ENCODE results near the gene SLC34A3. TPM values are rescaled to one million over a fixed set of nuclear protein-coding genes. Genes with fewer than 3 reads are reported as not detected.

Gene SLC34A3
- total RNA-seq = 0.25 TPM in 1 of 2 replicates, not detected in the other

DNA sequence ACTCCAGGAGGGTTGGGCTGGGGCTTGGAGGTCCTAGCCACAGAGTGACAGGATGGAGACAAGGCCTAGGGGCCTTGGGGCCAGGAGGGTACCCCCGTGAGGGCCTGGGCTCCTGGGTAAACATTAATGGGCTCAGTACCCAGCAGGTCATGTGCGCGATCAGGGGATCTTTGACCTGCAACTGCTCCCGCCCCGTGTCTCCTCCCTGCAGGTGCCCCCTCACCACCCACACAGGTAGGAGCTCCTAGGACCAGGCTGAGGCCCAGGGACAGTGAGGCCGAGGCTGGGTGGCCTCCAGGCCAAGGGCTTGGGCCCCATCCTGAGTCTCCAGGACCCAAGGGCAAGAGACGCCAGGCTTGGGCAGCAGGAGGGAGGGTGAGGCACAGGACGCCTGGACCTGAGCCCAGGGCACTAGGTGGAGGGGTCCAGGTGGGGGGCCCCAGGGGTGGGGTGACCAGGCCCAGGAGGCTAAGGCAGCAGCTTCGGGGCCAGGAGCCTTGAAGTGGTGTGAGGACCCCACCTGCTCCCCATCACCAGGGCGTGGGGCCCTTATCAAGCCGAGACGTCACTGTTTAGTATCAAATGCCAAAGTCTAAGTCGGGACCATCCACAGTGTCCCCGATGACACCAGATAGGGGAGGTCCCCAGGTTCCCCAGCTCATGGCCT is at the start of gene SLC34A3:
Gene SLC34A3, plus strand, starts transcription at position 197 of the 667 bp plus-strand sequence. CDS start 802 bp downstream, outside the sequence.
- DNase-seq (ENCODE audit: low read depth) = no peak
- Histone ChIP-seq H3K4me3 (ENCODE audit: low read depth, low read length) (no peak within 1 kb of the TSS), H3K27me3 (ENCODE audit: control insufficient read depth, insufficient read depth, low read length) (peaks cover 61% of the 10 kb centered on the region), H3K36me3 (ENCODE audit: control insufficient read depth, insufficient read depth, low read length) (no peaks in the 10 kb centered on the region)
- TF ChIP-seq, protein P1, sequence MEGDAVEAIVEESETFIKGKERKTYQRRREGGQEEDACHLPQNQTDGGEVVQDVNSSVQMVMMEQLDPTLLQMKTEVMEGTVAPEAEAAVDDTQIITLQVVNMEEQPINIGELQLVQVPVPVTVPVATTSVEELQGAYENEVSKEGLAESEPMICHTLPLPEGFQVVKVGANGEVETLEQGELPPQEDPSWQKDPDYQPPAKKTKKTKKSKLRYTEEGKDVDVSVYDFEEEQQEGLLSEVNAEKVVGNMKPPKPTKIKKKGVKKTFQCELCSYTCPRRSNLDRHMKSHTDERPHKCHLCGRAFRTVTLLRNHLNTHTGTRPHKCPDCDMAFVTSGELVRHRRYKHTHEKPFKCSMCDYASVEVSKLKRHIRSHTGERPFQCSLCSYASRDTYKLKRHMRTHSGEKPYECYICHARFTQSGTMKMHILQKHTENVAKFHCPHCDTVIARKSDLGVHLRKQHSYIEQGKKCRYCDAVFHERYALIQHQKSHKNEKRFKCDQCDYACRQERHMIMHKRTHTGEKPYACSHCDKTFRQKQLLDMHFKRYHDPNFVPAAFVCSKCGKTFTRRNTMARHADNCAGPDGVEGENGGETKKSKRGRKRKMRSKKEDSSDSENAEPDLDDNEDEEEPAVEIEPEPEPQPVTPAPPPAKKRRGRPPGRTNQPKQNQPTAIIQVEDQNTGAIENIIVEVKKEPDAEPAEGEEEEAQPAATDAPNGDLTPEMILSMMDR (IDR thresholded peaks at IDR 0.05; ENCODE audit: insufficient read depth, low read length, poor library complexity, severe bottlenecking) = no peak

- DNase-seq (ENCODE audit: low read depth) = no peak
- TF ChIP-seq, protein P1 (IDR thresholded peaks at IDR 0.05; ENCODE audit: insufficient read depth, low read length, poor library complexity, severe bottlenecking) = no peak
- no peaks in the 10 kb centered on the region for H3K36me3 ChIP-seq (ENCODE audit: control insufficient read depth, insufficient read depth, low read length)
Measured at GRCh38 chr9:137181680-137182079, 49.0 kb upstream of the SLC34A3 start.

DNA sequence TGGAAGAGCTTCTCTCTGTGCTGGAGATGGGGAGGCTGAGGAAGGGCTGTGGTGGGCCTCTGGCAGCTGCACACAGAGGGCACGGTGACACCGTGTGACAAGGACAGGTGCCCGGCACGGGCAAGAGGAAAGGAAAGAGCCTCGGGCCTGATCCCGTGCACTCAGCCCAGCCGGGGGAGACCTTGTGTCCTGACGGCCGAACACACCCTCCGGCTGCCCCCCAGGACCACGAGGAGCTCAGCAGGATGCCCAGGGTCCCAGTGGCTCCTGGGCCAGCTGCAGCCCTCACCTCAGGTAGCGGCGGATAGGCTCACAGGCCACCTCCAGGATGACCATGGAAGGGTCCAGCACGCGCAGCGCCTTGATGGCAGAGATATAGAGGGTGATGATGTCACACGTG is 47.9 kb upstream of the SLC34A3 start:
- TF ChIP-seq, protein P1 (IDR thresholded peaks at IDR 0.05; ENCODE audit: insufficient read depth, low read length, poor library complexity, severe bottlenecking) = no peak
- no peaks in the 10 kb centered on the region for H3K27me3 ChIP-seq (ENCODE audit: control insufficient read depth, insufficient read depth, low read length)
- no peaks in the 10 kb centered on the region for H3K36me3 ChIP-seq (ENCODE audit: control insufficient read depth, insufficient read depth, low read length)
- H3K4me3 ChIP-seq (ENCODE audit: low read depth, low read length) = no peak overlapping the region
- no peak for DNase-seq (ENCODE audit: low read depth)

More at GRCh38 chr9:137181680-137182079, 49.0 kb upstream of the SLC34A3 start:
- Histone ChIP-seq H3K27me3 (ENCODE audit: control insufficient read depth, insufficient read depth, low read length) (no peaks in the 10 kb centered on the region), H3K4me3 (ENCODE audit: low read depth, low read length) (no peak overlapping the region)

GRCh38 chr9:137183980-137184595 is 46.6 kb upstream of the SLC34A3 start:
- Histone ChIP-seq H3K4me3 (ENCODE audit: low read depth, low read length) (no peak overlapping the region), H3K27me3 (ENCODE audit: control insufficient read depth, insufficient read depth, low read length) (no peaks in the 10 kb centered on the region), H3K36me3 (ENCODE audit: control insufficient read depth, insufficient read depth, low read length) (no peaks in the 10 kb centered on the region)
- no peak for DNase-seq (ENCODE audit: low read depth)
- TF ChIP-seq, protein P1 (IDR thresholded peaks at IDR 0.05; ENCODE audit: insufficient read depth, low read length, poor library complexity, severe bottlenecking) = no peak

- Histone ChIP-seq H3K36me3 (ENCODE audit: control insufficient read depth, insufficient read depth, low read length) (no peaks in the 10 kb centered on the region), H3K27me3 (ENCODE audit: control insufficient read depth, insufficient read depth, low read length) (no peaks in the 10 kb centered on the region), H3K4me3 (ENCODE audit: low read depth, low read length) (no peak overlapping the region)
- no peak for DNase-seq (ENCODE audit: low read depth)
- TF ChIP-seq, protein P1 (IDR thresholded peaks at IDR 0.05; ENCODE audit: insufficient read depth, low read length, poor library complexity, severe bottlenecking) = no peak
Measured at GRCh38 chr9:137184881-137185660, 45.6 kb upstream of the SLC34A3 start.
